Activated CD4-positive, alpha-beta memory T cell treated with anti-CD3 and anti-CD28 coated beads, Interleukin-2, amount 10 ng/mL, durations not matched to agents 7 days and 5 days (primary cell): ENCODE results near the gene HOXB8. TPM values are rescaled to one million over a fixed set of nuclear protein-coding genes. Genes with fewer than 3 reads are reported as not detected.
A peak's percentile ranks its signal among the peaks of the same experiment; 100 is the strongest.

Source experiments
- CTCF ChIA-PET: fragments of 350-600 bp; sonication (Branson Sonifier 250); formaldehyde crosslinking; loops from one replicate; lab custom pipeline; 2021; ENCODE audit warnings: antibody characterized with exemption, inconsistent platforms; lab: Charles Lee
- POLR2A ChIA-PET: fragments of 350-600 bp; sonication (Branson Sonifier 250); formaldehyde crosslinking; loops from one replicate; lab custom pipeline; 2021; ENCODE audit warnings: antibody characterized with exemption; lab: Charles Lee
- DNase-seq: peaks from one replicate; pipeline ENCODE4 v3.0.0-alpha.2; 2020
- H3K27ac Mint-ChIP-seq: one replicate; pipeline ENCODE4 v1.8.0; 2021; ENCODE audit warnings: mild to moderate bottlenecking, mixed read lengths
- H3K27me3 Mint-ChIP-seq: one replicate; pipeline ENCODE4 v1.8.0; 2021; ENCODE audit warnings: mixed read lengths
- H3K36me3 Mint-ChIP-seq: one replicate; pipeline ENCODE4 v1.8.0; 2021; ENCODE audit warnings: low read depth, mixed read lengths
- H3K4me1 Mint-ChIP-seq: one replicate; pipeline ENCODE4 v1.8.0; 2021; ENCODE audit warnings: mixed read lengths
- H3K4me3 Mint-ChIP-seq: one replicate; pipeline ENCODE4 v1.8.0; 2021; ENCODE audit warnings: mild to moderate bottlenecking, mixed read lengths
- H3K9me3 Mint-ChIP-seq: one replicate; pipeline ENCODE4 v1.8.0; 2021; ENCODE audit warnings: mixed read lengths
- total RNA-seq, 2 experiments: library from RNA; stranded (reverse); gene quantifications; one replicate each; pipeline ENCODE4 v1.2.3, GENCODE V29; 2021

The HOXB8 gene
- total RNA-seq, 2 experiments from 2014 or later: not detected

GRCh38 chr17:48642843-48643696, 28.0 kb upstream of the HOXB8 start:
- H3K36me3 Mint-ChIP-seq: no peaks in the 10 kb centered on the region
- ChIA-PET POLR2A (no interaction called here), CTCF (no interaction called here)
- H3K4me1 Mint-ChIP-seq: peaks cover 26% of the 10 kb centered on the region
- no peak overlapping the region for H3K27ac Mint-ChIP-seq
- peaks cover 87% of the 10 kb centered on the region for H3K27me3 Mint-ChIP-seq
- no peak overlapping the region for H3K4me3 Mint-ChIP-seq
- no peaks in the 10 kb centered on the region for H3K9me3 Mint-ChIP-seq
- DNase-seq: no peak

- Mint-ChIP-seq H3K9me3 (no peaks in the 10 kb centered on the region), H3K4me3 (no peak overlapping the region)
Observed at GRCh38 chr17:48642059-48642842, 27.2 kb upstream of the HOXB8 start.

GRCh38 chr17:48641541-48642058, 26.5 kb upstream of the HOXB8 start:
- Mint-ChIP-seq H3K27me3 (peaks cover 92% of the 10 kb centered on the region), H3K4me1 (peaks cover 18% of the 10 kb centered on the region), H3K27ac (no peak overlapping the region), H3K9me3 (no peaks in the 10 kb centered on the region), H3K4me3 (no peak overlapping the region), H3K36me3 (no peaks in the 10 kb centered on the region)
- POLR2A ChIA-PET: no interaction called here
- CTCF ChIA-PET: interaction anchor here (1.1 to 1.9 kb wide), 2 partner anchors 9 to 29 kb away, joined by 3 to 4 read pairs; no protein-coding TSS in a partner anchor
- no peak for DNase-seq

More at GRCh38 chr17:48642059-48642842, 27.2 kb upstream of the HOXB8 start:
- H3K27ac Mint-ChIP-seq: no peak overlapping the region
- ChIA-PET CTCF (interaction anchor here (1.9 kb wide), 1 partner anchor 10 kb away, joined by 4 read pairs; no protein-coding TSS in a partner anchor), POLR2A (no interaction called here)
- no peaks in the 10 kb centered on the region for H3K36me3 Mint-ChIP-seq
- H3K4me1 Mint-ChIP-seq: peaks cover 20% of the 10 kb centered on the region
- H3K27me3 Mint-ChIP-seq: peaks cover 89% of the 10 kb centered on the region
- no peak for DNase-seq

- CTCF ChIA-PET: interaction anchor here (1.1 to 1.9 kb wide), 3 partner anchors 9 to 38 kb away, joined by 3 to 4 read pairs (median 3); no protein-coding TSS in a partner anchor
- DNase-seq: no peak
- H3K4me3 Mint-ChIP-seq: no peak overlapping the region
- no peaks in the 10 kb centered on the region for H3K36me3 Mint-ChIP-seq
- POLR2A ChIA-PET: no interaction called here
- H3K27ac Mint-ChIP-seq: no peak overlapping the region
- peaks cover 21% of the 10 kb centered on the region for H3K4me1 Mint-ChIP-seq
- H3K27me3 Mint-ChIP-seq: peaks cover 96% of the 10 kb centered on the region
- no peaks in the 10 kb centered on the region for H3K9me3 Mint-ChIP-seq
Observed at GRCh38 chr17:48640858-48641180, 25.7 kb upstream of the HOXB8 start.

GRCh38 chr17:48639982-48640857, 25.1 kb upstream of the HOXB8 start:
- POLR2A ChIA-PET: no interaction called here

GRCh38 chr17:48639136-48639535, 24.0 kb upstream of the HOXB8 start:
- Mint-ChIP-seq H3K27me3 (peaks cover 96% of the 10 kb centered on the region), H3K36me3 (no peaks in the 10 kb centered on the region), H3K9me3 (no peaks in the 10 kb centered on the region), H3K4me3 (no peak overlapping the region), H3K4me1 (peaks cover 17% of the 10 kb centered on the region), H3K27ac (no peak overlapping the region)
- ChIA-PET POLR2A (no interaction called here), CTCF (no interaction called here)
- DNase-seq: no peak

More at GRCh38 chr17:48639982-48640857, 25.1 kb upstream of the HOXB8 start:
- CTCF ChIA-PET: interaction anchor here (1.1 to 1.9 kb wide), 3 partner anchors 8 to 39 kb away, joined by 3 to 4 read pairs (median 3); no protein-coding TSS in a partner anchor
- Mint-ChIP-seq H3K36me3 (no peaks in the 10 kb centered on the region), H3K4me3 (no peak overlapping the region), H3K4me1 (peaks cover 17% of the 10 kb centered on the region), H3K27me3 (peaks cover 96% of the 10 kb centered on the region), H3K27ac (no peak overlapping the region), H3K9me3 (no peaks in the 10 kb centered on the region)
- DNase-seq: no peak

- no peaks in the 10 kb centered on the region for H3K9me3 Mint-ChIP-seq
- CTCF ChIA-PET: interaction anchor here (0.9 to 2.4 kb wide), 20 partner anchors 11 to 606 kb away, joined by 3 to 27 read pairs (median 5); partner anchors contain the start of gene HOXB9
- H3K27ac Mint-ChIP-seq: no peak overlapping the region
- H3K36me3 Mint-ChIP-seq: no peaks in the 10 kb centered on the region
- H3K4me3 Mint-ChIP-seq: no peak overlapping the region
- DNase-seq: no peak
- peaks cover 25% of the 10 kb centered on the region for H3K4me1 Mint-ChIP-seq
- peaks cover 93% of the 10 kb centered on the region for H3K27me3 Mint-ChIP-seq
- POLR2A ChIA-PET: interaction anchor here (1.4 to 1.6 kb wide), 2 partner anchors 11 to 21 kb away, joined by 3 read pairs; no protein-coding TSS in a partner anchor
Observed at GRCh38 chr17:48637323-48638260, 22.5 kb upstream of the HOXB8 start.

GRCh38 chr17:48636177-48637018, 21.3 kb upstream of the HOXB8 start:
- Mint-ChIP-seq H3K36me3 (no peaks in the 10 kb centered on the region), H3K9me3 (no peaks in the 10 kb centered on the region), H3K27ac (no peak overlapping the region), H3K27me3 (peaks cover 93% of the 10 kb centered on the region), H3K4me1 (peaks cover 27% of the 10 kb centered on the region), H3K4me3 (no peak overlapping the region)
- ChIA-PET POLR2A (interaction anchor here (1.1 to 2.3 kb wide), 4 partner anchors 11 to 27 kb away, joined by 3 to 10 read pairs (median 4); partner anchors contain the start of gene HOXB9), CTCF (interaction anchor here (0.6 to 2.4 kb wide), 48 partner anchors 10 to 968 kb away, joined by 3 to 27 read pairs (median 4); partner anchors contain the start of genes ATP5MC1 and HOXB9)
- peak; percentile 74 for DNase-seq

- peaks cover 93% of the 10 kb centered on the region for H3K27me3 Mint-ChIP-seq
- no peaks in the 10 kb centered on the region for H3K36me3 Mint-ChIP-seq
- ChIA-PET POLR2A (interaction anchor here (0.9 to 2.3 kb wide), 2 partner anchors 9 to 26 kb away, joined by 3 to 10 read pairs; partner anchors contain the start of gene HOXB9), CTCF (interaction anchor here (0.7 to 2.4 kb wide), 4 partner anchors 9 to 494 kb away, joined by 3 to 20 read pairs (median 4); partner anchors contain the start of gene HOXB9)
- no peak overlapping the region for H3K27ac Mint-ChIP-seq
- H3K9me3 Mint-ChIP-seq: no peaks in the 10 kb centered on the region
- no peak for DNase-seq
- peaks cover 25% of the 10 kb centered on the region for H3K4me1 Mint-ChIP-seq
- H3K4me3 Mint-ChIP-seq: no peak overlapping the region
Observed at GRCh38 chr17:48634493-48635208, 19.6 kb upstream of the HOXB8 start.

- Mint-ChIP-seq H3K27me3 (peaks cover 95% of the 10 kb centered on the region), H3K4me1 (peaks cover 25% of the 10 kb centered on the region), H3K4me3 (no peak overlapping the region), H3K36me3 (no peaks in the 10 kb centered on the region), H3K27ac (no peak overlapping the region), H3K9me3 (no peaks in the 10 kb centered on the region)
- ChIA-PET CTCF (interaction anchor here (0.9 to 1.4 kb wide), 3 partner anchors 9 to 32 kb away, joined by 3 read pairs; no protein-coding TSS in a partner anchor), POLR2A (no interaction called here)
- no peak for DNase-seq
Observed at GRCh38 chr17:48633266-48633677, 18.2 kb upstream of the HOXB8 start.
